Tongue (tissue), 2 donors: Measurements from ENCODE around the gene BCDIN3D. TPM values are rescaled to one million over a fixed set of nuclear protein-coding genes. Genes with fewer than 3 reads are reported as not detected.
"Not testable (repeated sequence)": the region's sequence is repeated elsewhere in the genome, so short reads cannot be mapped to it uniquely, and the experiment has no call there.

Source experiments
- DNase-seq: peaks from one replicate; pipeline ENCODE4 v3.0.0-alpha.2; 2015
- total RNA-seq: library from RNA; depleted of rRNA; stranded (reverse); fragments of >200 nt; gene quantifications from one replicate; pipeline ENCODE4 v1.2.3, GENCODE V29; 2014

The BCDIN3D gene
- total RNA-seq, 1 donor from 2014 or later: 3.6 TPM

GRCh38 chr12:49855890-49856289 is 13.0 kb upstream of the BCDIN3D start:
- not testable (repeated sequence) for DNase-seq

DNA sequence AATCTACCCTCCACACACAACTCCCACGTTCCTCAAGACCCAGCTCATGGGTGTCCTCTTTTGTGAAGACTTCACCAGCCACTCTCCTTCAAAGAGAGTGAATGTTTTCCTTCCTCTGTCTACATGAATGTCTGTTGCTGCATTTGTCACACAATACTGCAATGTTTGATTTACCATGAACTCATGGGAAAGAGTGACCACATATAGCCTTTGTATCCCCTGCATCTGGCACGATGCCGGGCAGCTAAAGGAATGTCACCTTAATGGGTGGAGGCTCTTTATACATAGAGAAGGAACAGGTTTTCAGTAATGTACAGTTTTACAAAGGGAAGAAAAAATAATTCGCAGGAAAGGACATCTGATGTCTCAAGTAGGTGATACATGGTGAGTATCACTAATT is 12.1 kb upstream of the BCDIN3D start:
- DNase-seq: no peak

GRCh38 chr12:49853671-49854070 is 10.8 kb upstream of the BCDIN3D start:
- no peak for DNase-seq

DNA sequence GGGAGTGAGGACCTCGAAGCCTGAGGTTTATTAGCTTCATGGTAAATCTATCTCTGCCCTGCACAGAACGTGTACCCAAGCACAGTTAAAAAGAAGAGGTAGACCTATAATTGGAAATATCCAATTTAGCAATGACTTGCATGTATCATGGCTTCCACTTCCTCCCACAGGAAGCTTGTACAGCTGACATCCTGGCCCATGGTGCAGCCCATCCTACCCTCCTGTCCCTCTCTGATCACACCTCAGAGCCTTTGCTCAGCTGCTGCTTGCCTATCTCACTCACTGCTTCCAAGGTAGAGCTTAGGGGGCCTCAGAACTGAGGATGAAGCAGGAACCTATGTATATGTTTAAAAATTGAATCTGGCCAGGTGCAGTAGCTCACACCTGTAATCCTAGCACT is 4.3 kb upstream of the BCDIN3D start:
- no peak for DNase-seq

DNA sequence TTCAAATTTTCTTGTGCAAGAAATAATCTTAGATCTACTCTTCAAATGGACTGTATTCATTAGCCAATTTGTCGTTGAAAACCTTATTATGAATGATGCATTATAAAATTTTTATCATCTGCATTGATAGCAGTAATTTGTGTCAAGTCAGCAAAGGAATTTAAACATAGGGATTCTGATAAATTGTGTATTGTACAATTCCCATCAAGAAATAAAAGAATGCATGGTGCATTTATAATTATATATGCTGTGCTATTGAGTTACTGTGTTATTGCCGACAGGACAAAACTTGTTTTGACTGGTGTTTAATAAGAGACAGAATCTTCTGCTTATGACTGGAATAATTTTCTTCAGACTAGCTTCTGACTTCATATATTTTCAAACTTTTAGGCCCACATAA is 3.1 kb upstream of the BCDIN3D start:
- no peak for DNase-seq

DNA sequence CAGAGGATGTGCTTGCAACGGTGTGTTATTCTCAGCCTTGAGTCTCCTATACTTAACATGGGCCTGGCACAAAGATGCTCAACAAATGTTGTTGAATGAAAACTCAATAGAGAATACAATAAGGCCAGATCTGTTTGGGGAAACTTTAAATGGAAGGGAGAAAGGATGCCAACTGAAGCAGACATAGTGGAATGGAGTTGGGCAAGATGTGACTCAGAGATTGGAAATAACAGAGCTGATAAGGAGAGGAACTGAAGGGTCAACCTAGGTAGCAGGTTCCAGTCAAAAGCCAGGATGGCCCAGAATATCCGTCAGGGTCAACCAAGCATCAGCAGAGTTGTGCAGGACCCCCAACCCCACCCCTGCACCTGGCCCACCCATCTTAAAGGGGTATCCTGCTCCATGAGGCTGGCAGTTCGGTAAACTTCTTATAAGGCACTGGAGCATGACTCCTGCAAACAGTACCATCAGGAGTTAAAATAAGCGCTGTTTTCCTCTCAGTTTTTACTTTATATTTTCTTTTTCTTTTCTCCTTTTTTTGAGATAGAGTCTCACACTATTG is 1.1 kb upstream of the BCDIN3D start:
- no peak for DNase-seq

DNA sequence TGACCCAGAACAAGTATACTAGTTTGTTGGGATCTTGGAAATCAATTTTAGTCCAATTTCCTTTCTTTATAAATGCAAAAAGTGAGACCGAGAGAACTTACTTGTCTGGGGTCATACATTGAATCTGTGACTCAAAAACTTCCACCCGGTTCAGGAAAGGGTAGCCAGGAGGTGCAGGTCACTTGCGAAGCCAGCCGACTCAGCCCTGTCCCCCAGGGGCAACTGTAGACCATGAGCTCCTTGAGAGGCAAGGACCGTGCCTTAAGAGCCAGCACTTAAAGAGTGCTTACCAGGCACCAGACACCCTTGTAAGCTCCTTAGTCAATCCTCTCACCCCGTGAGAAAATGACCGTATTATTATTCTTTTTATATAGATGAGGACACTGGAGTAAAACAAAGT is 505 bp upstream of the BCDIN3D start:
- DNase-seq: no peak

DNA sequence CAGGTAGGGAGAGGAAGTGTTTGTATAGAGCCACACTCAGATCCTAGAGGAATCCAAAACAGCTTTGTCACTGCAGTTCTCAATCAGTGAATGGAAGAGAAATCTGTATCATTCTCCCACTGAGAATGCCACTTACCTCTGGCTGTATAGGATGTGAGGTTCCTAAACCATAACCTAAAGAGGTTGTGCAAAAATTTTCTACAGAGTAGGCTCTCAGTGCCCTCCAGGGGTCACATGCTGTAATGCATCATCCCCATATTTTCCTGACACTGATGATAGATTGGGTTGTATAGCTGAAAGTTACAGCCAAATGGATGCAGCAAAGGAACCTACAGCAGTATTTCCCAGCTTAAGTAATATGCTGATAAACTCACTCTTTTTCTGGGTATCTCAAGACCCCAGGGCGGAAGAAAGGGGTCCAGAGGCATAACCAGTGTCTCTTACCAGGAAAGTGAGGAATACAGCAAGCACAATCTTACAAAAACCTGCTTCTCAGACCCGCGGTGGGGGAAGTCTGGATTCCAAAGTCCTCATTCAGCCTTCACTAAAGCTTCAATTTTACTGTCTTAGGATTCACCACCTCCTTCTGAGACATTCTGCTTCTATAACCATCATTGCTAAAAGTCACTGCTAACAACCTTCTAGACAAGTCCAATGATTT is 3.8 kb downstream of the BCDIN3D start:
- DNase-seq: peak; percentile 70

DNA sequence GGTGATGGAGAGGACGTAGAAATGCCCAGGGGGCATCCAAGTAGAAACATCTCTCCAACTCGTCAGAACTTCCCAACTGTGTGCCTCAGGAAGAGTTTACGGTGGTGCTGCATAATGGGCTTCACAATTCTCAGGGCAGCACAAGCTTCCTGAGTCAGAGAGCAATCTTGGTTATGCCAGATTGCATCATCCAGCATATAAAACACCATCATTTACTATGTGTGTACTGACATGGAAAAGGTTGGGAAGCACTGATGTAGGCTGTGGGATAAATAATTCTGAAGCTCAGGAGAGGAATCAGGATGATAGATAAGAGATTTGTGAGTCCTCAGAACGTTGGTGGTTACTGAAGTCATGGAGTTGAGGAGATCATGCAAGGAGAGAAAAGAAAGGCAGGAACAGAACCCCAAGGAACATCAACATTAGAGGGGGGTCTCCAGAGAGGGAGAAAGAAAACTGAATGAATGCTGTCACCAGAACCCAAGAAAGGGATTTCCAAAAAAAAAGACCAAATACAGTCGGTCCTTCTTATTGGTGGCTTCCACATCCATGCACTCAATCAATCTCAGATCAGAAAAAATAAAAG is 10.0 kb downstream of the BCDIN3D start:
- no peak for DNase-seq

DNA sequence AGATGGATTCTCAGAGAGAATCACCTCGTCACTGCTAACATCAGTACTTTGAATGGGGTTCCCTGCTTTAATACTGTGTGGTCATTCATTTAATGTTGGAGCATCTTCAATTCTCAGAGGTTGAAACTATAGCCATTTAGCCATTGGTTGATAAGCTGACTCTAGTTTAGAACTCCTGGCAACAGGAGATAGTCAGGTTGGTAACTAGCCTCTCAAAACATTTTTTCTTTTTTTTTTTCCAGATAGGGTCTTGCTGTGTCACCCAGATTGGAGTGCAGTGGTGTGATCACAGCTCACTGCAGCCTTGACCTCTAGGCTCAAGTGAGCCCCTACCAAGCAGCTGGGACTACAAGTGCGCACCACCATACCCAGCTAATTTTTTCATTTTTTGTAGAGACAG is 11.2 kb downstream of the BCDIN3D start:
- DNase-seq: no peak

DNA sequence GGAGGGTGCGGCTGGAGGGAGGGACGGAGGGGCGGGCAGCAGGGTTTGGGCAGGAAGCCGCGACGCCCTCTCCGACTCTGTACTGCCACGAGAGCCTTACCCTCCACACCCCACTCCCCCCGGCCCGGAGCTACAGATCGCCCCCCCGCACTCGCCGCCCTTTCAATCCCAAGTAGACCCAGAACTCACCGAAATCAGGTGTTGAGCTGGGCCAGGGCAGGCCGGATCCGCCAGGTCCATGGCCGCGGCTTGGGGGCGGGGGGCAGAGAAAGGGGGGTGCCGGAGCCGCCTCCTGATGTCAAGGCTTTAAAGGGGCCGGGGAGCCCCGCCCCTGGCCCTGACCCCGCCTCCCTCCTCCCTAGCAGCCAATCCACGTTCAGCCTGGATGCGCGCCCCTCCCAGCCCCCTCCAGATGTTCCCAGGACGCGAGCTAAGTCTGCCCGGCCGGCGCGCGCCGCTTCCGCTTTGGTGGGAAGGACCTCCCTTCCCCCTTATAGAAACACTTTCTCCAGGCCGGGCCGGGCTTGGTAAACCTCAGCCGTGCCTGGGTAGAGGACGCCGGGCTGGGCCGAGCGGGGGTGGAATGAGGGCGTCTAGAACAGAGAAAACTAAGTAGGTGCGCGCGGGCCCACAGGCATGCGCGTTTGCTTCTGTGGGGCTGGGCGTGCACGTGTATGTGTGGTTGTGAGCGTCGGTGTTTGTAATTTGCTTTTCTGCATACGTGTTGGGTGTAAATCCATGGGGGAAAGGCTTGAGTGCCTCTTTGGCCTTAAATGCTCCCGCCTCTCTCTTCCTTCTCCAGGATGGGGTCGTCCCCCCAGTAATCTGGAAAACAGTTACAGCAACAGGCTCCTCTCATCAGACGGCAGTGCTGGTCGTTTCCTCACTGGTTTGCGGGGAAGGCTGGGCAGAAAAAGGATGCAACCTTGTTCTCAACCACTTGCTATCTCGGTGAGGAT is 14.5 kb downstream of the BCDIN3D start, which contains the start of gene NCKAP5L:
TSS of gene NCKAP5L (minus strand) at position 281 of the 959 bp plus-strand sequence. CDS start 24,369 bp downstream, outside the sequence.
- DNase-seq: peak; percentile 99

- peak; percentile 91 for DNase-seq
These were observed 15.4 kb downstream of the BCDIN3D start for GRCh38 chr12:49827401-49828099.

DNA sequence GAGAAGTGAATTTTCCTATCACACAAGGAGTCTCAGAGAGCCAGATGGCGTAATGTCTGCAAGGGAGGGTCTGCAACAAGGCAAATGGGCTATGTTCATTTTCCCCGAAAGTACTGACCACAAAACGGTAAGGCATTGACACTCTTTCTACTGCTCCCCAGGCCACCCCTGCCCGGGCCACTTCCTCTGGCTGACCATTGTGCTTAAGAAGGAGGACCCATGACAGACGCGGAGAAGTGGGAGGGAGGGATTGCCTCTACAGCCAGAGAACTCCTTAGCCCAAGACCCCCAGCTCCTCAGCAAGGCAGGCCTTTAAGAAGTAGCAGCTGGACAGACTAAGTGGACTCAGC is 15.9 kb downstream of the BCDIN3D start:
- no peak for DNase-seq

DNA sequence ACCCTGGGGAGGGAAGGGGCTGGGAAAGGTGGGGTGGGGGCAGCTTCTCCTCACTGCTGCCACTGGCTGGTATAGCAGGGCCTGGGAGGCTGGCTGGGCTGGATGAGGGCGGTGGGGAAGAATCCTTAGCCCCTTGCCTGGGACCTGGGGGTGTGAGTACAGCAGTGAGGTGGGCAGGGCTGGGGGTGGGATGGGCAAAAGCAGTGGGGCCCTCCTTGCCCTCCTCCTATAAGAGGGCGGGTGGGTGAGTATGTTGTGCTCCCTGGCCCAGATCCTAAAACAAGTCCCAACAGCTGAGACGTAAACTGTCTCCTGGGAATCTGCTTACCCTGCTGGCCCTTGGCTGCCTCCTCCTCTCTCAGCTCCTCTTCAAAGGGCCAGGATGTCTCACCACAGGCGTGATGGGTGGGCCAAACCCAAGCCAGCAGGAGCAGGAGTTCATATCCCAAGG is 16.9 kb downstream of the BCDIN3D start:
- DNase-seq: peak; percentile 77

DNA sequence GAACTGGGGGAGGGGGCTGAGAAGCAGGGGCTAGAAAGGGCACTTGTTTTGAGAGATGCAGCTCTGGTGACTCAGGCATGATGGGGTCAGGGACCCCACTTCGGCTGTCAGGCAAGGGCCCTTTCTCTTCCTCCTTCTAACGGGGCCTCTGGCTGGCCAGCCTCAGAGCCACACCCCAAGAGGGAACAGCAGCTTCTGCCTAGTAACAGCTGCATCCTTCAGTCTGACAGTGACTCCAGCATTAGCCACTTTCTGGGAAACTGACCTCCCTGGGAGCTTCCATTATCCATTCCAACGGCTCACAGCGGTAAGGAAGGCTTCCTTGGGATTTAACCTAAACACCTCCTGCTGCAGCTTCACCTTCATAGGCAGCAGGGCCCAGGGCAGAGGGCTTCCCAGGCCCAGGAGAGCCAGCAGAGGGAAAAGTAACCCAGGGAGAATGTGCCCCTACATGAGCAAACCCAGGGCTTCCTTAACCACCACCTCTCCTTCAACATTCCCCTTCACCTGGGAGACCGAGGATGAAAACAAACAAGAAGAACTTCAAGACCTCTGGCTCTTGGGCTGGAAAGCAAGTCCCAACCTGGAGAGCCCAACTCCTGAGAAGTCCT is 17.4 kb downstream of the BCDIN3D start:
- peak; percentile 85 for DNase-seq

DNA sequence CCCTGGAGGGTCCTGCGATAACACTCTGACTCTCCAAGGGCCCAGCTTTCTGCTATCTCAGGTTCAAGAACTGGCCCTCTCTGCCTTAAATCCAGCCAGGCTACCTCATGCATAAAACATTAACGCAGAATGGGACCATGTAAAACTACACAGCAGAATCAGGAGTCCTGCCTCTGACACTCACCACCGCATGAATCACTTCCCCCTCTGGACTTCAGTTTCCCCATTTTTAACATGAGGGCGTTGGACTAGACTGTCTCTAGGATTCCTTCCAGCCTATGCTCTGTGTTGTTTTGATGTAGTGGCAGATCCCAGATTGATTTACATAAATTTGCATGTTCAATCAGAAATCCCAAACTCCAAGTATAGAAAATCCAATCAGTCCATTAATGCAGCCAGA is 18.0 kb downstream of the BCDIN3D start:
- no peak for DNase-seq

GRCh38 chr12:49824416-49824815 is 18.5 kb downstream of the BCDIN3D start:
- DNase-seq: no peak

- DNase-seq: no peak
These were observed 19.0 kb downstream of the BCDIN3D start for GRCh38 chr12:49823951-49824350.

DNA sequence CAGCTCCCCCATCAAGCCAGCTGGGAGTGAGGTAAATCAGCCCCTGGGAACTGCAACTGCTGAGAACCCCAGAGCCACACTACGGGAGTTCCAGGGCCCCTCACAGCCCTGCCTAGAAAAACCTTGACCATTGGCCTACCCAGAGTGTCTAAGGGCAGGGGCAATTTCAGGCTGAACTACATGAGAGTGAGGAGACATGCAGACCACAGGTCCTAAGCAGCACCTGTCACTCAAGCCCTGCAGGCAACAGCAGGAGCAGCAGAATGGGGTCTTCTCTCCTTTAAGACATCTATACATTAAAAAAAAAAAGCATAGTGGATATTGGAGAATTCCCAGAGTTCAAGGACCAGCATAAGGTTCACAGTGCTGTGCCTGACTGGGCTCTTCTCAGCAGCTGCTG is 19.6 kb downstream of the BCDIN3D start:
- DNase-seq: no peak

GRCh38 chr12:49821373-49822287 is 21.3 kb downstream of the BCDIN3D start:
- DNase-seq: no peak

GRCh38 chr12:49819786-49820185 is 23.1 kb downstream of the BCDIN3D start:
- no peak for DNase-seq
